GM10266 (cell line): ENCODE data around the gene ARHGEF25.
"Not testable (repeated sequence)": the region's sequence is repeated elsewhere in the genome, so short reads cannot be mapped to it uniquely, and the experiment has no call there.

Experiments used
- DNase-seq: peaks from one replicate; pipeline ENCODE4 v3.0.0; 2012; ENCODE audit errors: extremely low spot score
- CTCF ChIP-seq: IDR thresholded peaks from 2 replicates; pipeline ENCODE4 v1.5.1; 2012; ENCODE audit warnings: mild to moderate bottlenecking, low read depth; ENCODE audit not compliant: control insufficient read depth, insufficient read depth; ENCODE audit errors: missing control alignments

ARHGEF25 gene

GRCh38 chr12:57611108-57611826 lies at the start of gene ARHGEF25:
Gene ARHGEF25 (plus strand): TSS chr12:57611435. CDS start chr12:57611895, 460 bp downstream.
- DNase-seq = peak; percentile 94
- TF ChIP-seq CTCF = no peak

GRCh38 chr12:57563358-57563757 lies 47.9 kb upstream of the ARHGEF25 start:
- no peak for TF ChIP-seq CTCF
- no peak for DNase-seq

- DNase-seq = no peak
These were observed 47.0 kb upstream of the ARHGEF25 start for GRCh38 chr12:57564178-57564740.

GRCh38 chr12:57568838-57569237 lies 42.4 kb upstream of the ARHGEF25 start:
- no peak for DNase-seq
- TF ChIP-seq CTCF = no peak

More at GRCh38 chr12:57564178-57564740, 47.0 kb upstream of the ARHGEF25 start:
- no peak for TF ChIP-seq CTCF

GRCh38 chr12:57569858-57570257 lies 41.4 kb upstream of the ARHGEF25 start:
- DNase-seq = no peak
- TF ChIP-seq CTCF = no peak

- not testable (repeated sequence) for DNase-seq
These were observed 40.8 kb upstream of the ARHGEF25 start for GRCh38 chr12:57570438-57570837.

GRCh38 chr12:57571926-57572762 lies 39.1 kb upstream of the ARHGEF25 start:
- TF ChIP-seq CTCF = no peak
- DNase-seq = no peak
